Hematopoietic multipotent progenitor cell treated with erythropoietin and hydrocortisone succinate and interleukin-3 and kit ligand, for 6 days (in vitro differentiated cells): ENCODE results near the gene CKAP2L.

ENCODE experiments used
- DNase-seq: peaks from one replicate; pipeline ENCODE4 v3.0.0-alpha.2; 2015

The CKAP2L gene

GRCh38 chr2:112758711-112759110 is 5.7 kb downstream of the CKAP2L start:
- DNase-seq = no peak

- peak; percentile 36 for DNase-seq
Observed at GRCh38 chr2:112757265-112757664, 7.1 kb downstream of the CKAP2L start.

- no peak for DNase-seq
Observed at GRCh38 chr2:112756207-112756606, 8.2 kb downstream of the CKAP2L start.

- no peak for DNase-seq
Observed at GRCh38 chr2:112755444-112755843, 9.0 kb downstream of the CKAP2L start.

- peak; percentile 37 for DNase-seq
Observed at GRCh38 chr2:112754564-112754963, 9.8 kb downstream of the CKAP2L start.

- no peak for DNase-seq
Observed at GRCh38 chr2:112752667-112753066, 11.7 kb downstream of the CKAP2L start.

- no peak for DNase-seq
Observed at GRCh38 chr2:112751451-112752197, 12.8 kb downstream of the CKAP2L start.

- no peak for DNase-seq
Observed at GRCh38 chr2:112750560-112750843, 13.9 kb downstream of the CKAP2L start.

- peak; percentile 89 for DNase-seq
Observed at GRCh38 chr2:112749755-112750559, 14.5 kb downstream of the CKAP2L start.

GRCh38 chr2:112740527-112740926 is 23.9 kb downstream of the CKAP2L start:
- no peak for DNase-seq

- no peak for DNase-seq
Observed at GRCh38 chr2:112737542-112738232, 26.7 kb downstream of the CKAP2L start.

GRCh38 chr2:112733871-112734270 is 30.5 kb downstream of the CKAP2L start:
- no peak for DNase-seq

GRCh38 chr2:112733456-112733855 is 31.0 kb downstream of the CKAP2L start:
- no peak for DNase-seq

- no peak for DNase-seq
Observed at GRCh38 chr2:112731479-112731878, 32.9 kb downstream of the CKAP2L start.

- no peak for DNase-seq
Observed at GRCh38 chr2:112730791-112731190, 33.6 kb downstream of the CKAP2L start.

GRCh38 chr2:112730216-112730615 is 34.2 kb downstream of the CKAP2L start:
- no peak for DNase-seq

GRCh38 chr2:112728378-112729175 is 35.8 kb downstream of the CKAP2L start:
- DNase-seq = peak; percentile 64

GRCh38 chr2:112728029-112728362 is 36.4 kb downstream of the CKAP2L start:
- peak; percentile 71 for DNase-seq

GRCh38 chr2:112727276-112728028 is 37.0 kb downstream of the CKAP2L start:
- DNase-seq = no peak

GRCh38 chr2:112726487-112727190 is 37.8 kb downstream of the CKAP2L start:
- DNase-seq = peak; percentile 96
